HG02840 (cell line): ENCODE data around the gene ASIC2.

Source experiments
- ATAC-seq: cut with Tn5 transposase; IDR thresholded peaks from one replicate; pipeline ENCODE4 v1.9.1; 2021; ENCODE audit warnings: mild to moderate bottlenecking, moderate library complexity, moderate number of reproducible peaks; ENCODE audit not compliant: unreplicated experiment, low FRiP score

ASIC2 gene

DNA sequence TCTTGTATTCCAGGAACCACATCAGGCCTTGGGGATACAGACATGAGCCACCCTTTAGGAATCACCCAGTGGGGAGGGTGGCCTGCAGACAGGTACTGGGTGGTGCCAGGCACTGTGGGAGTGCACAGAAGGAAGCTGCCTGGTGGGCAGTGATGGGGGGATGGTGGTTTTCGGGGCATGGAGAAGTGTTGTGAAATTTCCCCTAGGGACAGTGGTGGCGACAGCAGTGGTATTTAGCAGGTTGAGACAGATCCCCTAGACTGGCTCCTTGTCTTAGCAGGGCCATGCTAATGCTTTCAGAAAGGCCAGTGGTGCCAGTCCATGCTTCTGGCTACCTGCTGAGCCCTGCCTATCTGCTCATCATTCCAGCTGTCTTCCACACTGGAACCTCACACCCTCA lies 171.8 kb downstream of the ASIC2 start:
- ATAC-seq, result no peak

DNA sequence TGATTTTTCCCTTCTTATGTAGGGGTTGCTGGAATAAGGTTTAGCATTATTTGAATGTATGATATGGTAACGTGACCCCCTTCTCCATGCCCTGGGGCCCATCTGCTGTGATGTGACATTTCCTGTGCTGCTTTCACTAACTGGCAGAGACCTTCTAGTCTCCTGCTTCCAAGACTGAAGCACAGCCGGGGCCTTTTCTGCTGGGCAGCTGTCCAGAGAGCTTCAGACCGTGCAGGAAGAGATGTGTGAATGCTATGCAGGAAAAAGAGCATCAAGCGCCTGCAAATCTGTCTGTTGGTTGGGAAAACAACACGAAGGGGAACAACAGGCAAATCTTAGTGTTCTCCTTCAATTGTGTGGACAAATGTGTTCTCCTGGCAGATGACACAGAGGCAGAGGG lies 173.0 kb downstream of the ASIC2 start:
- ATAC-seq, result no peak

GRCh38 chr17:33118391-33119075 lies 174.6 kb downstream of the ASIC2 start:
- no peak for ATAC-seq

GRCh38 chr17:33116021-33116551 lies 177.0 kb downstream of the ASIC2 start:
- no peak for ATAC-seq

GRCh38 chr17:33115366-33115765 lies 177.7 kb downstream of the ASIC2 start:
- ATAC-seq, result no peak

- no peak for ATAC-seq
Observed at GRCh38 chr17:33113991-33114370, 179.1 kb downstream of the ASIC2 start.

DNA sequence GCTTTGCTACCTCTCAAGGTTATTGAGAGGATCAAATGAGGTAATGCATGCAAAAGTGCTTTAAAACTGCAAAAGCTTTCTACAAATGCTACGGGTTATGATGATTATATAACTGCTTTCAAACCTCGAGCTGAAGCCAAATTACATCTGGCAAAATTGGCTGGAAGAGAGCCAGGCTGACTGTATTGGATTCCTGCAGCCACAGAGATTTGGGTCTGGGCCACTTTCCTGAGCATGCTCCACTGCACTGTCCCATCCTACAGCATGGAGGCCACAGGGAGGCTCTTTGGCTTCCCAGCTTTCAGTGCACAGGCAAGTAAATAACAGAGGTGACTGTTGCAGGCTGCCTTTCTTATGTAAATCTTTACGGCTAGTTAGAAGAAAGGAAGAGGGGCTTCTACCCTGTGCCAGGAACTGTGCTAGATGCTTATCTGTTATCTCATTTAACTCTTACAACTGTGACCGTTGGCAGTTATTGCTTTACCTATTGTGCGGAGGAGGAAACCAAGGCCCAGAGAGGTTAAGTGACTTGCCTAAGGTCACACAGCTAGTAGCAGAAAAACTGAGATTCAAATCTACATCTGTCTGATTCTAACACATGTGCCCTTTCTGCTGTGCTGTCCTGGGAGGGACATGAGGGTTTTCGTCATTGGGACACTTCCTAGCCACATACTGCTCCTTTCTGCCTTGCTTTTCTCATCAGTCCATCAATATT lies 179.7 kb downstream of the ASIC2 start:
- no peak for ATAC-seq

- ATAC-seq, result no peak
Observed at GRCh38 chr17:33112763-33113162, 180.3 kb downstream of the ASIC2 start.

GRCh38 chr17:33109336-33110072 lies 183.6 kb downstream of the ASIC2 start:
- no peak for ATAC-seq

DNA sequence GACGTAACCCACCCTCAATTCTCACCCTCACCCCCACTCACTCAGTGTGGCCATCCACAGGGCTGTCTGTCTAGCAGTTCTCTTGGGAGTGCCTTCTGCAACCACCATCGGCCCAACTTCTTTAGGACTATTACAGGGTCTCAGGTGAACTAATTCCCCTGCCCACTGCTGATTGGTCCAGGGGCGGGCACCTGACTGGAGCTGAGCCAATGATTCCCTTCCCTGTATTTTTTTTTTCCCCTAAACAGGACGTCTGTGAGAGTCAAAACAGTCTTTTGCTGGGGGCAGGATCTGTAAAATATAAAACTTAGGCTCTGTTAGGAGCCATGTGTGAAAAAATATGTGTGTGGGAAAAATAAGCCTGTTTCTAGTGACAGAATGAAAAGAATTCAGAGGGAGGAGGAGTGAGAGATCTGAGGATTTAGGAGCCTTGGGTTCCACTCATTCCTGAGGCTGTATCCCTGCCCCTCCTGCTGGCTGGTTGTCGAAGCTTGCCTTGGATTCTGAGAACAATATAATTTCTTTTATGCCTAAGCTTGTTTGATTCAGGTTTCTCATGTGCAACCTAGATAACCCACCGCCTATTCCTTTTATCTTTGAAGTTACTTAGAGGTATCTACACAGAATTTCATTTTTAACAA lies 186.4 kb downstream of the ASIC2 start:
- no peak for ATAC-seq

- ATAC-seq, result no peak
Observed at GRCh38 chr17:33105911-33106310, 187.2 kb downstream of the ASIC2 start.

DNA sequence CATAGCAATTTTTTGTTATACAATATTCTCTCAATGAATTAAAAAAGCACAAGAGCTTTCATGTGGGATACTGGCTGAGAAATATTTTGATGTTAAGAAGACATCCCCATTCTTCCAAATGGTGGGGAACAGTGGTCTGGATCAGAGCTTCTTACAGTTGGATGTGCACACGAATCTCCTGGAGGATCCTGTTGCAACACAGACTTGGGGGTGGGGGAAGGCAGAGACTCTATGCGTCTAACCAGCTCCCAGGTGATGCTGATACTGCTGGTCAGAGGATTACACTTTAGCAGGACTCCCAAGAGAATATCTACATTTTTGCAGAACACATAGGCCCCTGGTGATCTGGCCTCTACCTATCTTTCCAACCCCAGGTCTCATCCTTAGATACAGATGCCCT lies 193.2 kb downstream of the ASIC2 start:
- no peak for ATAC-seq

GRCh38 chr17:33099252-33099651 lies 193.8 kb downstream of the ASIC2 start:
- no peak for ATAC-seq

DNA sequence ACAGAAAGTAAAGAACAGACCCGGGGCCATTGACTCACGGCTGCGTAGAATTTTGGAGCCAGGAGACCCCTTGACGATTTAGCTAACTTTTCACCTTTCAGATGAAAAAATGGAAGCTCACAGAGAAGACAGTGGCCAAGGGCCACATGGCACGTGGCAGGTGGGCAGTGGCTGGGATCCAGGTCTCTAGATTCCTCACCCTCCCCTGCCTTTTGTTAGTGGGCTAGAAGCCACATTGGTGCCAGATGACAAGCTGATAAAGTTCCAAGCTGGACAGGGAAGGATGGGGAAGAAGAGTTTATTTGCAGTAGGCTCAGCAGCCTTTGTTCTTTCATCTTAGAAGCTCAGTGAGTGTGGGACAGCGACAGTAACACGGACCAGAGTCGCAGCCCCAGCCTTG lies 195.7 kb downstream of the ASIC2 start:
- no peak for ATAC-seq

- no peak for ATAC-seq
Observed at GRCh38 chr17:33096161-33096560, 196.9 kb downstream of the ASIC2 start.

DNA sequence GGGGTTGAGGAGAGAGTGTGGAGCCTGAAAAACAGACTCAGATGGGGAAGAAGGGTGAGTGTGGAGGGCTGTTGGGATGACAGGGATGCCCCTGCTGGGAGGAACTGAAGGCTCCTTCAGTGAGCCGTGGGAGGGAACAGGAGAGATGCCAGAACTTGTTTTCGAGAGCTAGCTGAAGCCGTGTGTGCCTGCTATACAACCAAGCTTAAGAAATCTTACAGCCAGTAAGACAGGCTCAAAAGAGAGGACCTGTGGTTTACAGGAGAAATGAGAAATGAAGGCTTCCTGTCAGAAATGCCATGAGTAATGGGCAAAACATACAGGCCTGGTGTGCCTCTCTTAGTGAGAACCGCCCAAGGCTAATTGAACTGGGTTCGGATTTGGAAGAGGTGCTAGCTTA lies 201.8 kb downstream of the ASIC2 start:
- no peak for ATAC-seq

DNA sequence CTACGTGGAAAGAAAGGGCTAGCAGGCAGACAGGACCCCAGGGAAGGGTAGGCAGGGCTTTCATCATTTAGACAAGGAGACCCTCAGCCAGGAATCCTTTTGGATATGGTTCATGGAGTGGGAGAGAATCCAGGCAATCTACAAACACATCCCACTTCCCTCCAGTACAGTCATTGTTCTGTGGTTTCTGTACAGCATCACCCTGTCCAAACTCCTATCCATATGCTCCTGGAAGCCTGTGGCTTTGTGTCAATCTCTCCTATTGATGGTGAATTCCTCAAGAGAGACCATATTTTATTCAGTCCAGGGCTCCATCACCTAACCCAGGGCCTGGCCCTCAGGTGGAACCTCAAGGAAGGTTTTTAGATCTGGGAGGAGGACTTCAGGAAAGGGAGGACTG lies 202.3 kb downstream of the ASIC2 start:
- no peak for ATAC-seq

DNA sequence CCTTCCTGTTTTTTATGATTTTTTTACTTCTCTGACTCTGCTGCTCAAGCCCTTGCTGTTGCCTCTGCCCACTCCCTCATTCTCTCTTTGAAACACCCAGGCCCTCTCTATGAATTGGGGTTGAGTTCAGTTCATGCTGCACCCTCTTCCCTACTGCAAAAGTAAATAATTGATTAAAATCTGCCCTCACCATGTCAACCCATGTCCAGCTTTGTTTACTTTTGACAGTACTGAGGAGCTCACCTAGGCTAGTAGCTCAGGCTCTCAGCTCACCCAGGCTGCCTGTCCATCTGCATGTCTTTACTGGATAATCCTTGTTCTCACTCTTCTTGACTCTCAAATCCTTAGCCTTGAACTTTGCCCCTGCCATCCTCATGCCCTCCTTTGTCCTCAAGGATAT lies 206.2 kb downstream of the ASIC2 start:
- ATAC-seq, result no peak

- no peak for ATAC-seq
Observed at GRCh38 chr17:33086041-33086440, 207.1 kb downstream of the ASIC2 start.

GRCh38 chr17:33085256-33085655 lies 207.8 kb downstream of the ASIC2 start:
- ATAC-seq, result no peak

DNA sequence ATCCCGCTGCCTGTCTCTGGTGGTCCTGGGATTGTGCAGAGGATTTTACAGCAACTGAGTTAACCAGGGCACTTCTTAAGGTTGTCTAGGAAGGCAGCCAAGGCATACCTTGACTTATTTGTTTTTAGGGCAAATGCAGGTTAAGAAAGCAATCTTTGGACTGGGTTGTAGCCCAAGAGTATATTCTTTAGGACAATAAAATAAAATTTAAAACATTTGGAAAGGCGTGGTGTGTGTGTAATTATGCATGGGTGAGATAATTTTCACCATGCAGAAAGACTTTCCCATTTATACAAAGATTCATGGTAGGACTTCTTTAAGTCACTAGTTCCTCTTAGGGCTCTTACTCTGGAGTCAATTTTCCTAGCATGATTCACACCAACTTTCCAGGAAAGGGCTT lies 208.3 kb downstream of the ASIC2 start:
- no peak for ATAC-seq
